PC-3 (cell line): ENCODE results near the gene PCDHGA7. TPM values are rescaled to one million over a fixed set of nuclear protein-coding genes. Genes with fewer than 3 reads are reported as not detected.

Experiments
- total RNA-seq: library from RNA; depleted of rRNA; stranded (reverse); fragments of >200 nt; gene quantifications from 2 replicates; pipeline ENCODE4 v1.2.3, GENCODE V29; 2014; rRNA removed

Gene PCDHGA7
- total RNA-seq, 1 experiment from 2014 or later = 0.51 TPM

Other genes with a start within 250 kb of the PCDHGA7 start
- gene PCDHB5, start 247.5 kb upstream of the PCDHGA7 start, total RNA-seq = 0.12 and 0.69 TPM in 2 replicates
- gene PCDHB6, start 232.7 kb upstream of the PCDHGA7 start, total RNA-seq = not detected in 2 replicates
- 0.22 TPM in 1 of 2 replicates, not detected in the other for gene PCDHB7, start 210.1 kb upstream of the PCDHGA7 start, total RNA-seq
- 0.22 and 0.40 TPM in 2 replicates for gene PCDHB8, start 205.0 kb upstream of the PCDHGA7 start, total RNA-seq
- gene PCDHB16, start 200.4 kb upstream of the PCDHGA7 start, total RNA-seq = 0.46 TPM in 1 of 2 replicates, not detected in the other
- 0.23 and 0.73 TPM in 2 replicates for gene PCDHB9, start 195.6 kb upstream of the PCDHGA7 start, total RNA-seq
- 0.33 and 0.35 TPM in 2 replicates for gene PCDHB10, start 190.4 kb upstream of the PCDHGA7 start, total RNA-seq
- gene PCDHB11, start 183.1 kb upstream of the PCDHGA7 start, total RNA-seq = 0.40 and 0.69 TPM in 2 replicates
- 0.15 and 0.63 TPM in 2 replicates for gene PCDHB12, start 174.0 kb upstream of the PCDHGA7 start, total RNA-seq
- 0.40 and 0.52 TPM in 2 replicates for gene PCDHB13, start 168.8 kb upstream of the PCDHGA7 start, total RNA-seq
- gene PCDHB14, start 159.4 kb upstream of the PCDHGA7 start, total RNA-seq = 0.58 and 0.87 TPM in 2 replicates
- not detected in 2 replicates for gene PCDHB15, start 137.3 kb upstream of the PCDHGA7 start, total RNA-seq
- 0.18 and 0.40 TPM in 2 replicates for gene SLC25A2, start 78.7 kb upstream of the PCDHGA7 start, total RNA-seq
- gene TAF7, start 62.0 kb upstream of the PCDHGA7 start, total RNA-seq = 27.6 and 32.3 TPM in 2 replicates
- gene PCDHGA1, start 52.2 kb upstream of the PCDHGA7 start, total RNA-seq = 0.04 and 0.06 TPM in 2 replicates
- not detected in 2 replicates for gene PCDHGA2, start 44.0 kb upstream of the PCDHGA7 start, total RNA-seq
- not detected in 2 replicates for gene PCDHGA3, start 38.9 kb upstream of the PCDHGA7 start, total RNA-seq
- gene PCDHGB1, start 32.6 kb upstream of the PCDHGA7 start, total RNA-seq = 0.04 TPM in 1 of 2 replicates, not detected in the other
- gene PCDHGA4, start 27.7 kb upstream of the PCDHGA7 start, total RNA-seq = 0.04 TPM in 1 of 2 replicates, not detected in the other
- gene PCDHGB2, start 22.7 kb upstream of the PCDHGA7 start, total RNA-seq = 1.4 and 2.2 TPM in 2 replicates
- 0.98 and 2.4 TPM in 2 replicates for gene PCDHGA5, start 18.6 kb upstream of the PCDHGA7 start, total RNA-seq
- gene PCDHGB3, start 12.5 kb upstream of the PCDHGA7 start, total RNA-seq = 1.2 and 1.3 TPM in 2 replicates
- gene PCDHGA6, start 8.9 kb upstream of the PCDHGA7 start, total RNA-seq = 1.3 and 1.6 TPM in 2 replicates
- 0.73 and 1.3 TPM in 2 replicates for gene PCDHGB4, start 5.0 kb downstream of the PCDHGA7 start, total RNA-seq
- 0.23 and 0.51 TPM in 2 replicates for gene PCDHGA8, start 9.9 kb downstream of the PCDHGA7 start, total RNA-seq
- 9.0 and 10.3 TPM in 2 replicates for gene PCDHGB5, start 15.2 kb downstream of the PCDHGA7 start, total RNA-seq
- 1.9 and 2.9 TPM in 2 replicates for gene PCDHGA9, start 20.0 kb downstream of the PCDHGA7 start, total RNA-seq
- gene PCDHGB6, start 25.3 kb downstream of the PCDHGA7 start, total RNA-seq = 1.1 and 1.8 TPM in 2 replicates
- 0.23 and 0.84 TPM in 2 replicates for gene PCDHGA10, start 30.2 kb downstream of the PCDHGA7 start, total RNA-seq
- 0.44 and 1.4 TPM in 2 replicates for gene PCDHGB7, start 34.9 kb downstream of the PCDHGA7 start, total RNA-seq
- gene PCDHGA11, start 38.3 kb downstream of the PCDHGA7 start, total RNA-seq = 0.66 and 0.92 TPM in 2 replicates
- gene PCDHGA12, start 47.8 kb downstream of the PCDHGA7 start, total RNA-seq = 0.11 and 0.52 TPM in 2 replicates
- gene PCDHGC3, start 93.2 kb downstream of the PCDHGA7 start, total RNA-seq = 0.35 and 2.1 TPM in 2 replicates
- 0.58 and 1.5 TPM in 2 replicates for gene PCDHGC4, start 102.3 kb downstream of the PCDHGA7 start, total RNA-seq
- gene PCDHGC5, start 106.3 kb downstream of the PCDHGA7 start, total RNA-seq = 0.40 and 0.46 TPM in 2 replicates
- 51.9 and 106 TPM in 2 replicates for gene DIAPH1, start 236.3 kb downstream of the PCDHGA7 start, total RNA-seq